ENCODE measurements around the gene CCDC88C. TPM values are rescaled to one million over a fixed set of nuclear protein-coding genes. Genes with fewer than 3 reads are reported as not detected.

The CCDC88C gene
- total and polyA plus RNA-seq, 2 experiments from 2014 or later, result 23.6 to 60.7 TPM

GRCh38 chr14:91375720-91376452 is 41.7 kb downstream of the CCDC88C start:
- Histone ChIP-seq H3K4me3 (no peak overlapping the region), H3K27ac (ENCODE audit: low read depth) (no peak overlapping the region; the same call in 1 of the 2 replicates), H3K36me3 (ENCODE audit: insufficient read depth) (no peaks in the 10 kb centered on the region), H3K79me2 (replicated peaks; ENCODE audit: insufficient read depth) (peaks cover 77% of the 10 kb centered on the region), H3F3A (replicated peaks; ENCODE audit: low read depth) (0 out of 2 replicates have a peak, but pooled peaks cover 3% of the 10 kb centered on the region), H2AFZ (no peak overlapping the region), H4K20me1 (replicated peaks; ENCODE audit: insufficient read depth) (peaks cover 7% of the 10 kb centered on the region), H3K9me2 (ENCODE audit: insufficient read depth) (no peaks in the 10 kb centered on the region), H3K4me1 (ENCODE audit: insufficient read depth) (peaks cover 27% of the 10 kb centered on the region), H3K27me3 (ENCODE audit: insufficient read depth) (no peaks in the 10 kb centered on the region), H3K4me2 (peak overlapping the region; percentile 29; the same call in 1 of the 2 replicates)
- DNase-seq (ENCODE audit: low spot score) (no peak), ATAC-seq (no peak)
- Mint-ChIP-seq H3K4me3 (no peak overlapping the region), H3K27ac (peak overlapping the region; percentile 81), H3K36me3 (ENCODE audit: low read depth) (no peaks in the 10 kb centered on the region; the same call in 2 of the 3 replicates), H3K27me3 (ENCODE audit: insufficient read depth, low read depth, poor library complexity) (peaks cover 20% of the 10 kb centered on the region), H3K4me1 (peaks cover 81% of the 10 kb centered on the region), H3K9me3 (no peaks in the 10 kb centered on the region)
- no peak for TF ChIP-seq JUNB (IDR thresholded peaks at IDR 0.05; ENCODE audit: unreplicated experiment)
- no peak for TF ChIP-seq REST (IDR thresholded peaks at IDR 0.05; ENCODE audit: unreplicated experiment)
- TF ChIP-seq ETS1 (IDR thresholded peaks at IDR 0.05), result no peak

- Histone ChIP-seq H3F3A (replicated peaks; ENCODE audit: low read depth) (0 out of 2 replicates have a peak, but pooled peaks cover 3% of the 10 kb centered on the region), H2AFZ (no peak overlapping the region), H3K79me2 (replicated peaks; ENCODE audit: insufficient read depth) (peaks cover 77% of the 10 kb centered on the region), H3K27me3 (ENCODE audit: insufficient read depth) (no peaks in the 10 kb centered on the region), H3K9me2 (ENCODE audit: insufficient read depth) (no peaks in the 10 kb centered on the region), H4K20me1 (replicated peaks; ENCODE audit: insufficient read depth) (peaks cover 7% of the 10 kb centered on the region), H3K4me1 (ENCODE audit: insufficient read depth) (peaks cover 35% of the 10 kb centered on the region), H3K4me2 (peak overlapping the region; percentile 29; the same call in 1 of the 2 replicates), H3K4me3 (no peak overlapping the region), H3K36me3 (ENCODE audit: insufficient read depth) (no peaks in the 10 kb centered on the region), H3K27ac (ENCODE audit: low read depth) (peak overlapping the region; percentile 50; the same call in 1 of the 2 replicates)
- peaks cover 23% of the 10 kb centered on the region for H3K27me3 Mint-ChIP-seq (ENCODE audit: insufficient read depth, low read depth, poor library complexity)
- DNase-seq (ENCODE audit: low spot score), result peak; percentile 74
- H3K36me3 Mint-ChIP-seq (ENCODE audit: low read depth), result no peaks in the 10 kb centered on the region; the same call in 2 of the 3 replicates
- peak overlapping the region; percentile 82; the same call in 1 of the 2 replicates for H3K27ac Mint-ChIP-seq
- no peaks in the 10 kb centered on the region for H3K9me3 Mint-ChIP-seq
- H3K4me3 Mint-ChIP-seq, result no peak overlapping the region
- H3K4me1 Mint-ChIP-seq, result peaks cover 80% of the 10 kb centered on the region
- peak; percentile 15 for ATAC-seq
- no peak for TF ChIP-seq CREB1 (CRISPR knock-in tag; IDR thresholded peaks at IDR 0.05; ENCODE audit: low read depth)
- no peak for TF ChIP-seq ZNF114 (CRISPR knock-in tag; IDR thresholded peaks at IDR 0.05)
- TF ChIP-seq ETS1 (IDR thresholded peaks at IDR 0.05), result no peak
- TF ChIP-seq EZH2phosphoT487 (IDR thresholded peaks at IDR 0.05; ENCODE audit: unreplicated experiment), result no peak
- no peak for TF ChIP-seq JUNB (IDR thresholded peaks at IDR 0.05; ENCODE audit: unreplicated experiment)
- no peak for TF ChIP-seq POLR2AphosphoS5 (IDR thresholded peaks at IDR 0.05; ENCODE audit: low read depth)
- TF ChIP-seq ZNF331 (CRISPR knock-in tag; IDR thresholded peaks at IDR 0.05; ENCODE audit: low read depth), result no peak
- no peak for TF ChIP-seq NANOG (IDR thresholded peaks at IDR 0.05; ENCODE audit: borderline replicate concordance)
These were observed 42.5 kb downstream of the CCDC88C start for GRCh38 chr14:91374879-91375702.
